ENCODE data around the gene MAPKAPK5.
"Not testable (repeated sequence)": the region's sequence is repeated elsewhere in the genome, so short reads cannot be mapped to it uniquely, and the experiment has no call there.

Gene MAPKAPK5

DNA sequence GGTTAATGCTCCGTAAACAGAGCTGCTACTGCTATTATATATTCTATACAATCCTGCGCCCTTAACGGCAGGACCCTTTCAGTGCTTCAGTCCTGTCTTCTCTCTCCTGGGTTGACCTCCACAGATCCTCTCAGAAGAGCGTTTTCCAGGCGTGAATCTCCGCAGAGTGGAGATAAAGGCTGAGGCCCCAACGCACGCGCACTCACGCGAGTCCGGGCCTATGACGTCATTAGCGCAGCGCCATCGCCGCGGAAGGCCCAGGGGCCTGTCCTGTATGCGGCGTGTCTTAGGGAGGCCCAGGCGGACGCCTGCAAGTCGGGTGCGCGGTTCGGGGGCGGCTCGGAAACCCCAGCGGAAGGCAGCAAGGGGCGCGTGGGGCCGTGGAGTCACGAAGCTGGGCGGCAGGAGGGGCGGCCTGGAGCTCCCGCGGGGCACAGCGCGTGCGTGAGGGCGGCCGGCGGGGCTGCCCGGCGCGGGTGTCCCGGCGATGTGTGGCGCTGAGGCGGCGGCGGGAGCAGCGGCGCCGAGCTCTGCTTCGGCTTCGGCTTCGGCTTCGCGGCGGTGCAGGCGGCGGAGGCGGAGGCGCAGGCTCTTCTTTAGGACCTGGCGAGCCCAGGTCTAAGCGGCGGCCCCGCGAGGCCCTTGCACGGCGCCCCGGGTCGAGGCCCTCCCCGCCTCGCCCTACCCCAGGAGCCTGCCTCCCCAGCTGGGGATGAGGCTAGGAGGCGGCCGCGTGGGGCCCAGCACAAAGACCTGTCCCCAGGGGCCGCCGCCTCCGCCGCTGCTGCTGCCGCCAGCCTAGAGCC is at the start of gene MAPKAPK5:
Gene MAPKAPK5 (plus strand): TSS at position 479 of the 806 bp plus-strand sequence. CDS start 506 bp downstream, outside the sequence.
- DNase-seq = peak; percentile 94

GRCh38 chr12:111792856-111793235 is 49.2 kb upstream of the MAPKAPK5 start:
- DNase-seq = no peak

- no peak for DNase-seq
Measured at GRCh38 chr12:111798182-111798581, 43.8 kb upstream of the MAPKAPK5 start.

GRCh38 chr12:111799758-111800157 is 42.3 kb upstream of the MAPKAPK5 start:
- no peak for DNase-seq

DNA sequence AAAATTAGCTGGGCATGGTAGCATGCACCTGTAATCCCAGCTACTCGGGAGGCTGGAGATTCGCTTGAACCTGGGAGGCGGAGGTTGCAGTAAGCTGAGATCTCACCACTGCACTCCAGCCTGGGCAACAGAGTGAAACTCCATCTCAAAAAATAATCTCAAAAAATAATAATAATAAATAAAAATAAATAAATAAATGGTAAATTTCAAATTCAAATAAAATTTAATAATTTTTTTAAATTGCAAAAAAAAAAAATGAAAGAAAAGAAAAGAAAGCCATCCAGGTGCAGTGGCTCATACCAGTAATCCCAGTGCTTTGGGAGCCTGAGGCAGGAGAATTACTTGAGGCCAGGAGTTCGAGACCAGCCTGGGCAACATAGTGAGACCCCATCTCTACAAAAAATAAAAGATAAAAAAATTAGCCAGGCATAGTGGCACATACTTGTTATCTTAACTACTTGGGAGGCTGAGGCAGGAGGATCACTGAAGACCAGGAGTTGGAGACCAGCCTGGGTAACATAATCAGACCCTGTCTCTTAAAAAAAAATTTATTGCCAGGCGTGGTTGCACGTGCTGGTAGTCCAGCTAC is 38.9 kb upstream of the MAPKAPK5 start:
- DNase-seq = no peak

DNA sequence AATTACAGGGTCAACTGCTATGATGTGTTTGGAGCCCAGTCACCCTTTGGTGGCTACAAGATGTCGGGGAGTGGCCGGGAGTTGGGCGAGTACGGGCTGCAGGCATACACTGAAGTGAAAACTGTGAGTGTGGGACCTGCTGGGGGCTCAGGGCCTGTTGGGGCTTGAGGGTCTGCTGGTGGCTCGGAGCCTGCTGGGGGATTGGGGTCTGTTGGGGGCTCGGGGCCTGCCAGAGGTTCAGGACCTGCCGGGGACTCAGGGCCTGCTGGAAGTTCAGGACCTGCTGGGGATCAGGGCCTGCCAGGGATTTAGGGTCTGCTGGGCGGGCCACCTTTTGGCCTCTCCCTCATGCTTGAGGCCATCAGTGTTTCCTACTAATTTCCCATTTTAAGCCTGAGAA is 38.2 kb upstream of the MAPKAPK5 start:
- no peak for DNase-seq

- no peak for DNase-seq
Measured at GRCh38 chr12:111806304-111806703, 35.7 kb upstream of the MAPKAPK5 start.

DNA sequence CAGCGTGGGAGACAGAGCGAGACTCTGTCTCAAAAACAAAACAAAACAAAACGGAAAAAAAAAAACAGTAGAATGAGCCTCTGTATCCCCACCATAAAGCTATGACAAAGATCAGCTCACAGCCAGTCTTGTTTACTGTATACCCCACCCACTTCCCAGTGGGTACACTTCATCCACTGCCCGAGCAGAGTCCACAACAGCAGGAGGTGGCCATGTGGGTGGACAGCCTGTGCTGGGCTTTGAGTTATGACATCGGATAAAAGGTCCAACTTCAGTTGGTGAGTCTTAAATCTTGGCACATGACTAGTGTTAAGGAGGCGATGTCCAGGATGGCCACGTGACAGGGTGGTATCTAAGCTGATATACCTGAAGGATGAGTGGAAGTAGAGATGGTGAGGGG is 34.8 kb upstream of the MAPKAPK5 start:
- DNase-seq = no peak

DNA sequence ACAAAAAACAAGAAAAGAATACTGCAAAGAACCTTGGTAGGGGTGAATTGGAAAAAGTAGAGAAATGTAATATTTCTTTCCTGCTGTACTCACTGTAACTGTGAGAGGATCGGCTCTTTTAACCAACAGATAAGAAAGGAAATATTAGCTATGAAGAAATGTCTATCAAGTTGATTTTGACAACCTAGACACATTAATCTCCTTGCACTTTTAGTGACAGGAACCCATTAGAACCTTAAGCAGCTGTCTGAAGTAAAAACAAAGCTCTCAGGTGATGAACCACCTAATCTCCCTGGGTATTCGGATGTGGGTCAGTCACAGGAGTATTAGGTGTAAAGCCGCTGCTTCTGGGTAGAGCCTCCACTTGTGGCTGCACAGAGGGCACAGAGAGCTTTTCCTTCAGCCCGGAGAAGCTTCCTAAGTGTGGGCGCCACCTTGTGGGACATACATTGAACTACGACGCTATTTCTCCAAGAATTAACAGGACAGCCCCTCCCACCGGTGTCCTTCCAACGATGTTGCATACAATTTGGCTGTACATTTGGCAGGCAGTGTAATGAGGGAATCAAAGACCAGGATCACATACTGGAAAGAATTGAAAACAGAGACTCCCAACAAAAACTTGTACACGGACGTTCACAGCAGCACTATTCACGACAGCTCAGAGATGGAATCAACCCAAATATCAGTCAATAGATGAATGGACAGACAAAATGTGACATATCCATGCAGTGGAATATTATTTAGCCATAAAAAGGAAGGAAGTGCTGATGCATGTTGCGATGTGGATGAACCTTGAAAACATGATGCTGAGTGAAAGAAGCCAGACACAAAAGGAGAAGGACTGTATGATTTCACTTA is 28.9 kb upstream of the MAPKAPK5 start:
- DNase-seq = peak; percentile 81

DNA sequence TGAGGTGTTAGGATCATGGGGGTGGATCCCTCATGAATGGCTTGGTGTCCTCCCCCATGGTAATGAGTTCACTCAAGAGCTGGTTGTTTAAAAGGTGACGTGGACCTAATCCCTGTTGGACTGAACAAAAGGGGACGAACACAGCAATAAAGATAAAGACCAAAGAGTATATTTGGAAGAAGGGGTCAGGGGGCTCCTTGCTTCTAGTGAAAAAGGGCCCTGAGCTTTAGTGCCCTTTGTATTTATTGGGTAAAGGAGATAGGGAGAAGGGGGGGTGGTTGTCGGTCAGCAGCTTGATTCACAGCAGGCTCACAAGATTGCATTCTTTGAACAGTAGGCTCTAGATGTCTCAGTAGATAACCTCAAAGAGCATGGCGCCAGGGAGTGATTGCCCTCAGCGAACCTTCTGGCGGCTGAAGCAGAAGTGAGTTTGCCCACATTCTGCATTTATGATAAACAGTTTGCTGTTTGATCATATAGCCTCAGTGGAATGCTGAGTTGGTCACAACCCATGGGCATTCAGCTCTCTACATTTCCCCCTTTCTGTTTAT is 25.9 kb upstream of the MAPKAPK5 start:
- no peak for DNase-seq

DNA sequence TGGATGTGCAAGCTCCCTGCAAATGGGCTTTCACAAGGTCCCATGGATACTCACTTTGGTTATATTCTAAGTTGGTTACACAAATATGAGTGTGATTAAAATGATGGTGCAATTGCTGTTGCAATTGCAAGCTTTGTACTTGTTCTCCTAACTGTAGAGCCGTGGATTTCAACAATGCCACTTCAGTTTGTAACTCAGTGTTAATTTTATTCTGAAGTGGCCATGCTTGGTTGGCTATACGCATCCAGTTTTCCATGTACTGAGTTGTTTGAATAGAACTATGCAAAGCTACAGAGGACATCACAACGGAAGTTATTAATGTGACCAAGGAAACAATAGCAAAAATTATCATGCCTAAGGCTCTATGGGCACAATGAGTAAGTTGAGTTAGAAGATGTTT is 25.1 kb upstream of the MAPKAPK5 start:
- not testable (repeated sequence) for DNase-seq

GRCh38 chr12:111818340-111818739 is 23.7 kb upstream of the MAPKAPK5 start:
- no peak for DNase-seq

DNA sequence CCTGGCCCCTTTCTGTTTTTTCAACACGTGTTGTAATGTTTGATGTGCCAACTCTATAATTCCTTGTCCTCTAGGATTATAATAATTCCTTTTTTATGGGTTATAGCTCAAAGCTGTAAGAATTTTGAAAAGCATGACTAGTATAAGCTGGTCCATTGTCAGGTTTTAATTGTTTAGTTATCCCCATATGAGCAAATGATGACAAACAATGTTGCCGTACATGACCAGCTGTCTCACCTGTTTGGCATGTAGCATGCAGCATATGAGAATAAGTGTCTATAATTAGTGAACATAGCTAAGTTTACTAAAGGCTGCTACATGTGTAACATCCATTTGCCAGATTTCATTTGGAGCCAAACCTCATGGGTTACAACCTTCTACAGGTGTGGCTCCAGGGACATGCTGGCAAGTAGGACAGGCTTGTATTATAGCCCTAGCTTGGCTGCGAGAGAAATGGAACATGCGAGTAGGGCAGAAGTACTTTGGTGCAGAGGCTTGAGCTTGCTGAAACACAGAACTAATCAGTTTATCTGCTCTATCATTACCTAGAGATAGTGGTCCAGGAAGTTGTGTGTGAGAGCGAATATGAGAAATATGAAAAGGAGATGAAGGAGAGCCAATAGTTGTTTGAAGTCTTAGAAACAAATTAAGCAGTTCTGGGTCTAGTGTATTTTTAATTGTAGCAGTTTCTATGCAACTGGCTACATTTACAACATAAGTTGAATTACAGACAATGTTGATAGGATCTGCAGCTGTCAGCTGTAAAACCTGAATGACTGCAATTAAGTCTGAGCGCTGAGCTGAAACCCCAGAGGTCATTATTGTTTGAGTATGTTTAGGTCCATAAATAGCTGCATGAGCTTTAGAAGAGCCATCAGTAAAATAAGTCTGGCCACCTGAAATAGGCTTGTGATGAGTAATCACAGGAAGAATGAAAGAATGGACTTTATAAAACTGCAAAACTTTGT is 22.6 kb upstream of the MAPKAPK5 start:
- peak; percentile 83 for DNase-seq

DNA sequence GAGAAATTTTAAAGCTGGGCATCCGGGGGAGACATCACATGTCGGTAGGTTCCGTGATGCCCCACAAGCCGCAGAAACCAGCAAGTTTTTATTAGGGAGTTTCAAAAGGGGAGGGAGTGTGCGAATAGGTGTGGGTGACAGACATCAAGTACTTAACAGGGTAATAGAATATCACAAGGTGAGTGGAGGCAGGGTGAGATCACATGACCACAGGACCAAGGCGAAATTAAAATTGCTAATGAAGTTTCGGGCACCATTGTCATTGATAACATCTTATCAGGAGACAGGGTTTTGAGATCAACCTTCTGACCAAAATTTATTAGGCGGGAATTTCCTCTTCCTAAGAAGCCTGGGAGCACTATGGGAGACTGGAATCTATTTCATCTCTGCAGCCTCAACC is 21.2 kb upstream of the MAPKAPK5 start:
- DNase-seq = not testable (repeated sequence)

- DNase-seq = no peak
Measured at GRCh38 chr12:111822886-111823285, 19.1 kb upstream of the MAPKAPK5 start.

DNA sequence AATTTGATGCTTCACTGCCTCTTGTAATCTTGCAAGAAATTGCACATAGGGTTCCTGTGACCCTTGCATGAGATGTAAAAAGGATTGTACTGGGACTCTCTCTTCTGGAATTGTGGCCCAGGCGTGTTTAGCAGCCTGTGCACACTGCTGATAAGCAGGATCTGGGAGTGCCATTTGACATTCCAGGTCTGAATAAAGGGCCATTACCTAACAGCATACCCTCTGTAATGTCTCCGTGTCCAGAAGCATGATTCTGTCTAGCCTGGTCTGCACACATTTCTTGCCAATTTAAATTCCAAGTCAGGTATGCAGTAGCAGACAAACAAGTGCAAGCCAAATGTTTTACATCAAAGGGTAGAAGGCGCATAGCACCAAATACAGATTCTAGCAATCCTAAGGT is 18.1 kb upstream of the MAPKAPK5 start:
- no peak for DNase-seq

DNA sequence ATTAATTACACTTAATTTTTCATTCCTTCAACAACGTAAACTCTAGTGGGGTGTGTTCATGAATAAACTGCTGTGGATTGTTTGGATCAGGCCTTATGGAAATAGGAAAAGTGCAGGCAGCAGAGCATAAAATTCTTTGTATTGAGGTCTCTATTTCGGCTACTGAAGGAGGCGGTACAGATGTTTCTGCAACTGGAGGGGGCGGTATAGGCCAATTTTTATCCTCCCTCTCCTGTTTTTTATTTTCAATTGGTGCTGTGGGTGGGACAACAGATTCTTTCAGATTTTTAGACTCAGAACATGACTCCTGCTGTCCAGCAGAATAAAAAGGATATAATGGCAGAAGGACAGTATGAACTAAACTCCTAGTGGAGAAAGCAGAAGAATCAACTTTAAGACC is 17.7 kb upstream of the MAPKAPK5 start:
- not testable (repeated sequence) for DNase-seq

- DNase-seq = no peak
Measured at GRCh38 chr12:111825509-111825908, 16.5 kb upstream of the MAPKAPK5 start.

GRCh38 chr12:111826316-111826715 is 15.7 kb upstream of the MAPKAPK5 start:
- no peak for DNase-seq

- no peak for DNase-seq
Measured at GRCh38 chr12:111826992-111827391, 15.0 kb upstream of the MAPKAPK5 start.

DNA sequence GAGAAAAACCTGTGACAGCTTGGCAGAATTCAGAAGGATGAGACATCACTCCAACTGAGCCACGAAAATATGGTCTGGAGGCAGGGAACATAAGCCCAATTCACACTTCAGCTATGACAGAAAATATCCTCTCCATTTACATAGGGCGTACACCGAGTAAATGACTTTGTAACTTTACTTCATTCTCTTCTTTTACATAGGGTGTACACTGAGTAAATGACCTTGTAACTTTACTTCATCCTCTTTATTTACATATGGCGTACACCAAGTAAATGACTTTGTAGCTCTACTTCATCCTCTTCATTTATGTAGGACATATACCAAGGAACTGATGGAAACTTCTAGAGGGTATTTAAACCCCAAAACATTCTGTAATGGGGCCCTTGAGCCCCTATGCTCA is 14.1 kb upstream of the MAPKAPK5 start:
- DNase-seq = no peak

DNA sequence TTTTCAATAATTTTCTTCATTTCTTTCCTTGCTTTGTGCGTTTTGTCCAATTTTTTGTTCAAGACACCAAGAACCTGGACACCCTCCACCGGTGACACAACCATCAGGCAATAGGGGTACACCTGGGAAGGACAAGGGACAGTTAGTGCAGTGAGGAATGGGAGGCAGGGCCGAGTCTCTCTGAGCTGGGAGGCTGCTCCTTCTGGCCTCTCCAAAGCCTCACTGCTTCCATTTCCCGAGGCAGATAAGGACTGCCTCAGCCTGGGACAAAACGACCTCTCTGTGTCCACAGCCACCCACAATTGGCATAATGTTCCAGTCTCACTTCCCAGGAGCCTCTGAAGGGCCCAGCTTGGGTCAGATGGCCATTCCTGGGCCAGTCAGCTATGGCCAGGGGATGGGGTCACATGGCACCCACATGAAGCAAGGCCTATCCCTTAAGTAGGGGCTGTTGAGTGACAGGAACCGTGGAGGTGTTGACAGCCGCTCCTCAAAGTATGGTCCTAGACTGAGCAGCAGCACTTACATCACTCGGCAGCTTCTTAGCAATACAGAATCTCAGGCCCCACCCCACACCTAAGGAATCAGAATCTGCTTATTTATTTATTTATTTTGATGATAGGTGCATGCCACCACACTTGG is 13.6 kb upstream of the MAPKAPK5 start:
- DNase-seq = no peak
